Activated CD4-positive, alpha-beta T cell treated with anti-CD3 and anti-CD28 coated beads, Interleukin-2, Interleukin-4, amounts not matched to agents 100 ng/mL and 50 ng/mL, durations not matched to agents 16 hours and 8 hours (primary cell): ENCODE results near the gene MESD.

ENCODE experiments used
- DNase-seq: peaks from one replicate; pipeline ENCODE4 v3.0.0-alpha.2; 2020; ENCODE audit warnings: low spot score

MESD gene

GRCh38 chr15:80904998-80905397 is 84.6 kb downstream of the MESD start:
- no peak for DNase-seq

GRCh38 chr15:80902298-80902801 is 87.3 kb downstream of the MESD start:
- DNase-seq: no peak

- DNase-seq: no peak
Measured at GRCh38 chr15:80898040-80898439, 91.6 kb downstream of the MESD start.
